ENCODE results near the gene MAN2A2. TPM values are rescaled to one million over a fixed set of nuclear protein-coding genes. Genes with fewer than 3 reads are reported as not detected.
"Not testable (repeated sequence)": the region's sequence is repeated elsewhere in the genome, so short reads cannot be mapped to it uniquely, and the experiment has no call there.

MAN2A2 gene
- total and polyA plus RNA-seq, 2 of the 8 experiments (the other 6 are each of a cell fraction or from before 2014, with no cell fraction given) = 23.1 to 29.7 TPM

- H2AK5ac ChIP-seq (ENCODE audit: low read depth, low read length); DNase-seq (ENCODE audit: low read depth in 1 of 2, low spot score in 2 of 2); H2BK15ac ChIP-seq (ENCODE audit: low read length); H3K14ac ChIP-seq (ENCODE audit: insufficient read length); H3K4me3 ChIP-seq (ENCODE audit: extremely low read depth in 1 of 4, insufficient read depth in 2 of 4, low read depth in 3 of 4, low read length in 4 of 4); H2AFZ ChIP-seq (ENCODE audit: low read length); H3K27me3 ChIP-seq (replicated peaks in 1 of 4; ENCODE audit: control insufficient read depth in 3 of 4, extremely low read depth in 1 of 4, insufficient read depth in 3 of 4, low read length in 3 of 4); H4K91ac ChIP-seq (replicated peaks; ENCODE audit: insufficient read length, low read length); H3K23me2 ChIP-seq (ENCODE audit: low read depth, low read length); H3K4me1 ChIP-seq (replicated peaks in 1 of 4; ENCODE audit: control insufficient read depth in 3 of 4, insufficient read depth in 4 of 4, low read length in 3 of 4); H2BK120ac ChIP-seq (replicated peaks; ENCODE audit: low read depth, low read length); H2BK5ac ChIP-seq (ENCODE audit: low read depth, low read length); H3K9ac ChIP-seq (replicated peaks in 1 of 4; ENCODE audit: extremely low read depth in 1 of 4, low read depth in 3 of 4, low read length in 3 of 4); H3K79me2 ChIP-seq (ENCODE audit: control insufficient read depth in 1 of 2, insufficient read depth in 2 of 2, low read length in 2 of 2); H3K27ac ChIP-seq (ENCODE audit: low read depth, low read length); H3K9me3 ChIP-seq (ENCODE audit: insufficient read depth in 2 of 2, low read depth in 1 of 2, low read length in 1 of 2); H3K23ac ChIP-seq (ENCODE audit: insufficient read length); H3K18ac ChIP-seq (ENCODE audit: extremely low read depth, low read length); H2BK12ac ChIP-seq (ENCODE audit: low read depth, low read length); POLR2A ChIA-PET (ENCODE audit: partially characterized antibody); H3K4ac ChIP-seq (replicated peaks; ENCODE audit: insufficient read length, low read depth, low read length); H2BK20ac ChIP-seq (ENCODE audit: low read length); H4K20me1 ChIP-seq (replicated peaks in 1 of 2; ENCODE audit: control insufficient read depth in 1 of 2, insufficient read depth in 2 of 2, low read length in 2 of 2); FAIRE-seq; H3K4me2 ChIP-seq (ENCODE audit: insufficient read depth in 1 of 2, low read depth in 2 of 2, low read length in 2 of 2); H4K5ac ChIP-seq (ENCODE audit: insufficient read length, low read depth, low read length); H3K56ac ChIP-seq (replicated peaks; ENCODE audit: insufficient read length, low read depth, low read length); H4K8ac ChIP-seq (ENCODE audit: extremely low read depth, insufficient read depth, low read length); H3K36me3 ChIP-seq (ENCODE audit: control insufficient read depth in 2 of 4, insufficient read depth in 4 of 4, low read length in 3 of 4); H3K79me1 ChIP-seq (ENCODE audit: low read depth, low read length): not testable (repeated sequence)
- CTCF ChIA-PET (ENCODE audit: partially characterized antibody) = interaction anchor here (0.7 to 11.1 kb wide), 6 partner anchors 8 to 1396 kb away, joined by 3 to 187 read pairs (median 5); partner anchors contain the start of genes MAN2A2 and UNC45A
- 95% methylated on average over 10 of the region's 10 CpGs; no CpG with 5 or more reads in 1 of the 2 experiments for WGBS, 2 experiments (ENCODE audit: extremely low coverage in 1 of 2, insufficient coverage in 1 of 2, insufficient read length in 1 of 2, insufficient replicate concordance in 2 of 2, low coverage in 1 of 2, low lambda C conversion rate in 2 of 2, missing lambda C conversion rate in 1 of 2)
Observed at GRCh38 chr15:90926766-90927165, 23.7 kb downstream of the MAN2A2 start.

DNA sequence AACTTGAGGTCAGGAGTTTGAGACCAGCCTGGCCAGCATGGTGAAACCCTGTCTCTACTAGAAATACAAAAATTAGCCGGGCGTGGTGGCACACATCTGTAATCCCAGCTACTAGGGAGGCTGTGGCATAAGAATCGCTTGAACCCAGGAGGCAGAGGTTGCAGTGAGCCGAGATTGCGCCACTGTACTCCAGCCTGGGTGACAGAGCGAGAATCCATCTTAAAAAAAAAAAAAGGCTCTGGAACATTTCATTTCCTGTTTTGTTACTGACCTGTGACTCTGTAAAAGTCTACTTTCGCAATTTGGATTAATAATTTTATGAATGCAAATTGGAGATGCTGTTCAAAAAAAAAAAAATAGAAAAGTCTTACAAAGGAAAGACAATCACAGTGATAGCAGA is 25.0 kb downstream of the MAN2A2 start:
- CTCF ChIA-PET (ENCODE audit: partially characterized antibody) = interaction anchor here (0.6 to 11.1 kb wide), 3 partner anchors 22 to 288 kb away, joined by 3 to 187 read pairs (median 5); partner anchors contain the start of gene MAN2A2
- H2BK12ac ChIP-seq (ENCODE audit: low read depth, low read length); H4K5ac ChIP-seq (ENCODE audit: insufficient read length, low read depth, low read length); H3K79me1 ChIP-seq (ENCODE audit: low read depth, low read length); H2BK5ac ChIP-seq (ENCODE audit: low read depth, low read length); H3K9ac ChIP-seq (replicated peaks in 1 of 4; ENCODE audit: extremely low read depth in 1 of 4, low read depth in 3 of 4, low read length in 3 of 4); H4K8ac ChIP-seq (ENCODE audit: extremely low read depth, insufficient read depth, low read length); H2AFZ ChIP-seq (ENCODE audit: low read length); H2BK120ac ChIP-seq (replicated peaks; ENCODE audit: low read depth, low read length); H3K4me3 ChIP-seq (ENCODE audit: extremely low read depth in 1 of 4, insufficient read depth in 2 of 4, low read depth in 3 of 4, low read length in 4 of 4); H3K23ac ChIP-seq (ENCODE audit: insufficient read length); H3K79me2 ChIP-seq (ENCODE audit: control insufficient read depth in 1 of 2, insufficient read depth in 2 of 2, low read length in 2 of 2); POLR2A ChIA-PET (ENCODE audit: partially characterized antibody); H3K4ac ChIP-seq (replicated peaks; ENCODE audit: insufficient read length, low read depth, low read length); H2AK5ac ChIP-seq (ENCODE audit: low read depth, low read length); H3K18ac ChIP-seq (ENCODE audit: extremely low read depth, low read length); H3K4me2 ChIP-seq (ENCODE audit: insufficient read depth in 1 of 2, low read depth in 2 of 2, low read length in 2 of 2); H3K14ac ChIP-seq (ENCODE audit: insufficient read length); H3K36me3 ChIP-seq (ENCODE audit: control insufficient read depth in 2 of 4, insufficient read depth in 4 of 4, low read length in 3 of 4); DNase-seq (ENCODE audit: low read depth in 1 of 2, low spot score in 2 of 2); H3K9me3 ChIP-seq (ENCODE audit: insufficient read depth in 2 of 2, low read depth in 1 of 2, low read length in 1 of 2); H3K27ac ChIP-seq (ENCODE audit: low read depth, low read length); H4K91ac ChIP-seq (replicated peaks; ENCODE audit: insufficient read length, low read length); FAIRE-seq; H3K4me1 ChIP-seq (replicated peaks in 1 of 4; ENCODE audit: control insufficient read depth in 3 of 4, insufficient read depth in 4 of 4, low read length in 3 of 4); H2BK15ac ChIP-seq (ENCODE audit: low read length); H4K20me1 ChIP-seq (replicated peaks in 1 of 2; ENCODE audit: control insufficient read depth in 1 of 2, insufficient read depth in 2 of 2, low read length in 2 of 2); H3K56ac ChIP-seq (replicated peaks; ENCODE audit: insufficient read length, low read depth, low read length); H3K27me3 ChIP-seq (replicated peaks in 1 of 4; ENCODE audit: control insufficient read depth in 3 of 4, extremely low read depth in 1 of 4, insufficient read depth in 3 of 4, low read length in 3 of 4); H2BK20ac ChIP-seq (ENCODE audit: low read length); H3K23me2 ChIP-seq (ENCODE audit: low read depth, low read length): not testable (repeated sequence)
- WGBS, 2 experiments (ENCODE audit: extremely low coverage in 1 of 2, insufficient coverage in 1 of 2, insufficient read length in 1 of 2, insufficient replicate concordance in 2 of 2, low coverage in 1 of 2, low lambda C conversion rate in 2 of 2, missing lambda C conversion rate in 1 of 2) = 94% methylated on average over 7 of the region's 7 CpGs; no CpG with 5 or more reads in 1 of the 2 experiments
